Fibroblast of skin of left quadriceps (primary cell): ENCODE measurements around the gene TGOLN2.
"Not testable (repeated sequence)": the region's sequence is repeated elsewhere in the genome, so short reads cannot be mapped to it uniquely, and the experiment has no call there.

ENCODE experiments used
- DNase-seq, 2 experiments: peaks; one replicate each; pipeline ENCODE4 v3.0.0-alpha.2; 2013; ENCODE audit warnings: low read depth in 2 of 2

TGOLN2 gene

GRCh38 chr2:85340034-85340892 lies 12.5 kb upstream of the TGOLN2 start:
- no peak for DNase-seq

GRCh38 chr2:85334928-85335327 lies 7.1 kb upstream of the TGOLN2 start:
- DNase-seq, result no peak

- not testable (repeated sequence) for DNase-seq
Observed at GRCh38 chr2:85333877-85334276, 6.1 kb upstream of the TGOLN2 start.

GRCh38 chr2:85330839-85331636 lies 3.2 kb upstream of the TGOLN2 start:
- no peak for DNase-seq

- not testable (repeated sequence) for DNase-seq
Observed at GRCh38 chr2:85329701-85330100, 1.9 kb upstream of the TGOLN2 start.

GRCh38 chr2:85329181-85329651 lies 1.4 kb upstream of the TGOLN2 start:
- DNase-seq, result no peak

- DNase-seq, result no peak
Observed at GRCh38 chr2:85327160-85327821, 498 bp downstream of the TGOLN2 start.

GRCh38 chr2:85326406-85327159 lies 1.2 kb downstream of the TGOLN2 start:
- DNase-seq, result no peak

GRCh38 chr2:85325466-85325811 lies 2.4 kb downstream of the TGOLN2 start:
- DNase-seq, result no peak

GRCh38 chr2:85324639-85325465 lies 2.9 kb downstream of the TGOLN2 start:
- no peak for DNase-seq

GRCh38 chr2:85323988-85324367 lies 3.8 kb downstream of the TGOLN2 start:
- DNase-seq, result not testable (repeated sequence)

- DNase-seq, result no peak
Observed at GRCh38 chr2:85323351-85323987, 4.3 kb downstream of the TGOLN2 start.

GRCh38 chr2:85319796-85320195 lies 8.0 kb downstream of the TGOLN2 start:
- DNase-seq, result no peak

GRCh38 chr2:85318222-85319074 lies 9.3 kb downstream of the TGOLN2 start:
- peak; percentile 64 to 65 for DNase-seq

GRCh38 chr2:85315921-85316320 lies 11.9 kb downstream of the TGOLN2 start:
- DNase-seq, result not testable (repeated sequence)

- no peak for DNase-seq
Observed at GRCh38 chr2:85314884-85315242, 12.9 kb downstream of the TGOLN2 start.

GRCh38 chr2:85312404-85312803 lies 15.4 kb downstream of the TGOLN2 start:
- no peak for DNase-seq

- DNase-seq, result no peak
Observed at GRCh38 chr2:85310330-85310729, 17.5 kb downstream of the TGOLN2 start.

GRCh38 chr2:85309699-85310321 lies 18.0 kb downstream of the TGOLN2 start:
- no peak for DNase-seq
